ENCODE data around the gene ADGRG4. TPM values are rescaled to one million over a fixed set of nuclear protein-coding genes. Genes with fewer than 3 reads are reported as not detected.
"Not testable (repeated sequence)": the region's sequence is repeated elsewhere in the genome, so short reads cannot be mapped to it uniquely, and the experiment has no call there.

Gene ADGRG4
- total and polyA plus RNA-seq, 2 donors (not counting 1 experiment from before 2014, with no cell fraction given) = 0.03 TPM; not detected in 1

GRCh38 chrX:136431625-136432024 is 130.9 kb downstream of the ADGRG4 start:
- Histone ChIP-seq H3K36me3 (ENCODE audit: control insufficient read depth, insufficient read depth, low read length) (no peaks in the 10 kb centered on the region), H3K27me3 (ENCODE audit: control insufficient read depth, insufficient read depth, low read length) (no peaks in the 10 kb centered on the region), H4K20me1 (ENCODE audit: control insufficient read depth, extremely low read depth, insufficient read depth, low read length) (no peaks in the 10 kb centered on the region), H3K4me1 (ENCODE audit: control insufficient read depth, extremely low read depth, insufficient read depth, low read length) (no peaks in the 10 kb centered on the region), H3K9me3 (ENCODE audit: control insufficient read depth, insufficient read depth, low read depth, low read length) (no peaks in the 10 kb centered on the region), H3K4me2 (ENCODE audit: extremely low read depth, insufficient read depth, low read length) (no peak overlapping the region), H3K9ac (ENCODE audit: insufficient read depth, low read length) (no peak overlapping the region), H3K79me2 (ENCODE audit: control insufficient read depth, insufficient read depth, low read length) (no peaks in the 10 kb centered on the region), H3K27ac (ENCODE audit: insufficient read depth, low read length) (no peak overlapping the region), H2AFZ (ENCODE audit: low read length) (no peak overlapping the region), H3K4me3 (replicated peaks in 1 of 4; ENCODE audit: control extremely low read depth in 1 of 4, insufficient read depth in 1 of 4, low read depth in 3 of 4, low read length in 4 of 4) (no peak overlapping the region)
- DNase-seq (ENCODE audit: low read depth in 2 of 2) = no peak
- no peak for TF ChIP-seq EZH2 (IDR thresholded peaks at IDR 0.05; ENCODE audit: low read length, missing control alignments)
- TF ChIP-seq CTCF (conservative IDR thresholded peaks at IDR 0.05 in 1 of 2, IDR thresholded peaks at IDR 0.05 in 1 of 2; ENCODE audit: low read depth in 1 of 2, low read length in 2 of 2) = no peak

GRCh38 chrX:136437774-136438173 is 137.0 kb downstream of the ADGRG4 start:
- Histone ChIP-seq H3K27ac (ENCODE audit: insufficient read depth, low read length) (no peak overlapping the region), H3K27me3 (ENCODE audit: control insufficient read depth, insufficient read depth, low read length) (no peaks in the 10 kb centered on the region), H3K36me3 (ENCODE audit: control insufficient read depth, insufficient read depth, low read length) (no peaks in the 10 kb centered on the region), H3K4me2 (ENCODE audit: extremely low read depth, insufficient read depth, low read length) (no peak overlapping the region), H2AFZ (ENCODE audit: low read length) (no peak overlapping the region), H4K20me1 (ENCODE audit: control insufficient read depth, extremely low read depth, insufficient read depth, low read length) (no peaks in the 10 kb centered on the region), H3K79me2 (ENCODE audit: control insufficient read depth, insufficient read depth, low read length) (no peaks in the 10 kb centered on the region), H3K4me1 (ENCODE audit: control insufficient read depth, extremely low read depth, insufficient read depth, low read length) (no peaks in the 10 kb centered on the region), H3K9ac (ENCODE audit: insufficient read depth, low read length) (no peak overlapping the region), H3K9me3 (ENCODE audit: control insufficient read depth, insufficient read depth, low read depth, low read length) (no peaks in the 10 kb centered on the region), H3K4me3 (replicated peaks in 1 of 4; ENCODE audit: control extremely low read depth in 1 of 4, insufficient read depth in 1 of 4, low read depth in 3 of 4, low read length in 4 of 4) (no peak overlapping the region)
- TF ChIP-seq EZH2 (IDR thresholded peaks at IDR 0.05; ENCODE audit: low read length, missing control alignments) = no peak
- no peak for DNase-seq (ENCODE audit: low read depth in 2 of 2)

- no peak for DNase-seq (ENCODE audit: low read depth in 2 of 2)
- no peak for TF ChIP-seq CTCF (conservative IDR thresholded peaks at IDR 0.05 in 1 of 2, IDR thresholded peaks at IDR 0.05 in 1 of 2; ENCODE audit: low read depth in 1 of 2, low read length in 2 of 2)
- no peak for TF ChIP-seq EZH2 (IDR thresholded peaks at IDR 0.05; ENCODE audit: low read length, missing control alignments)
- H3K4me3 ChIP-seq (replicated peaks in 1 of 4; ENCODE audit: control extremely low read depth in 1 of 4, insufficient read depth in 1 of 4, low read depth in 3 of 4, low read length in 4 of 4) = no peak overlapping the region
- no peak overlapping the region for H3K4me2 ChIP-seq (ENCODE audit: extremely low read depth, insufficient read depth, low read length)
- H3K9ac ChIP-seq (ENCODE audit: insufficient read depth, low read length) = no peak overlapping the region
- H3K27me3 ChIP-seq (ENCODE audit: control insufficient read depth, insufficient read depth, low read length) = no peaks in the 10 kb centered on the region
- no peaks in the 10 kb centered on the region for H4K20me1 ChIP-seq (ENCODE audit: control insufficient read depth, extremely low read depth, insufficient read depth, low read length)
- no peak overlapping the region for H2AFZ ChIP-seq (ENCODE audit: low read length)
- H3K79me2 ChIP-seq (ENCODE audit: control insufficient read depth, insufficient read depth, low read length) = no peaks in the 10 kb centered on the region
- no peak overlapping the region for H3K27ac ChIP-seq (ENCODE audit: insufficient read depth, low read length)
- H3K9me3 ChIP-seq (ENCODE audit: control insufficient read depth, insufficient read depth, low read depth, low read length) = no peaks in the 10 kb centered on the region
- H3K36me3 ChIP-seq (ENCODE audit: control insufficient read depth, insufficient read depth, low read length) = no peaks in the 10 kb centered on the region
- H3K4me1 ChIP-seq (ENCODE audit: control insufficient read depth, extremely low read depth, insufficient read depth, low read length) = no peaks in the 10 kb centered on the region
Measured at GRCh38 chrX:136438192-136438591, 137.4 kb downstream of the ADGRG4 start.

- H4K20me1 ChIP-seq (ENCODE audit: control insufficient read depth, extremely low read depth, insufficient read depth, low read length); H3K4me3 ChIP-seq (replicated peaks in 1 of 4; ENCODE audit: control extremely low read depth in 1 of 4, insufficient read depth in 1 of 4, low read depth in 3 of 4, low read length in 4 of 4); H3K4me1 ChIP-seq (ENCODE audit: control insufficient read depth, extremely low read depth, insufficient read depth, low read length); H3K79me2 ChIP-seq (ENCODE audit: control insufficient read depth, insufficient read depth, low read length); H3K36me3 ChIP-seq (ENCODE audit: control insufficient read depth, insufficient read depth, low read length); DNase-seq (ENCODE audit: low read depth in 2 of 2); H3K27ac ChIP-seq (ENCODE audit: insufficient read depth, low read length); H3K27me3 ChIP-seq (ENCODE audit: control insufficient read depth, insufficient read depth, low read length); H2AFZ ChIP-seq (ENCODE audit: low read length); H3K4me2 ChIP-seq (ENCODE audit: extremely low read depth, insufficient read depth, low read length); H3K9me3 ChIP-seq (ENCODE audit: control insufficient read depth, insufficient read depth, low read depth, low read length); H3K9ac ChIP-seq (ENCODE audit: insufficient read depth, low read length): not testable (repeated sequence)
Measured at GRCh38 chrX:136445674-136446073, 144.9 kb downstream of the ADGRG4 start.

Data from fibroblast of lung (primary cell).